Neural progenitor cell (in vitro differentiated cells): ENCODE data around the gene MCCC2. TPM values are rescaled to one million over a fixed set of nuclear protein-coding genes. Genes with fewer than 3 reads are reported as not detected.

ENCODE experiments used
- DNase-seq: peaks from one replicate; pipeline ENCODE4 v3.0.0-alpha.2; 2016; ENCODE audit warnings: low spot score
- H2AFZ ChIP-seq: fragments of 200-600 bp; sonication (generic); replicated peaks from 2 replicates; pipeline ENCODE4 v1.6.1; 2016; ENCODE audit warnings: antibody characterized with exemption
- H3F3A ChIP-seq: fragments of 200-600 bp; sonication (generic); 2 replicates; pipeline ENCODE4 v1.6.1; 2016; ENCODE audit warnings: antibody characterized with exemption, low read depth
- H3K27ac ChIP-seq: fragments of 200-600 bp; sonication (generic); 2 replicates; pipeline ENCODE4 v1.5.1; 2016; ENCODE audit warnings: mild to moderate bottlenecking
- H3K27me3 ChIP-seq: fragments of 200-600 bp; sonication (generic); 2 replicates; pipeline ENCODE4 v1.6.1; 2016; ENCODE audit warnings: mild to moderate bottlenecking, moderate library complexity
- H3K36me3 ChIP-seq: fragments of 200-600 bp; sonication (generic); 2 replicates; pipeline ENCODE4 v1.5.1; 2016
- H3K4me1 ChIP-seq: fragments of 200-600 bp; sonication (generic); 2 replicates; pipeline ENCODE4 v1.6.1; 2016; ENCODE audit warnings: mixed run types
- H3K4me2 ChIP-seq: fragments of 200-600 bp; sonication (generic); 2 replicates; pipeline ENCODE4 v1.6.1; 2016
- H3K4me3 ChIP-seq: fragments of 200-600 bp; sonication (generic); 2 replicates; pipeline ENCODE4 v1.5.1; 2016
- H3K79me2 ChIP-seq: fragments of 200-600 bp; sonication (generic); 2 replicates; pipeline ENCODE4 v1.6.1; 2016; ENCODE audit warnings: low read depth
- H3K9ac ChIP-seq: fragments of 200-600 bp; sonication (generic); 2 replicates; pipeline ENCODE4 v1.6.1; 2016
- H3K9me3 ChIP-seq: fragments of 200-600 bp; sonication (generic); 2 replicates; pipeline ENCODE4 v1.5.1; 2016; ENCODE audit warnings: low read depth
- H4K20me1 ChIP-seq: fragments of 200-600 bp; sonication (generic); 2 replicates; pipeline ENCODE4 v1.6.1; 2016; ENCODE audit warnings: low read depth
- H3K27ac Mint-ChIP-seq: 3 replicates; pipeline ENCODE4 v1.8.0; 2021; ENCODE audit warnings: mixed read lengths
- H3K27me3 Mint-ChIP-seq: 2 replicates; pipeline ENCODE4 v1.8.0; 2022; ENCODE audit warnings: low read depth, mild to moderate bottlenecking, inconsistent platforms, moderate library complexity, mixed read lengths; ENCODE audit not compliant: insufficient read depth
- H3K36me3 Mint-ChIP-seq: 3 replicates; pipeline ENCODE4 v1.8.0; 2021; ENCODE audit warnings: mixed read lengths
- H3K4me1 Mint-ChIP-seq: 3 replicates; pipeline ENCODE4 v1.8.0; 2021; ENCODE audit warnings: mixed read lengths
- H3K4me3 Mint-ChIP-seq: 3 replicates; pipeline ENCODE4 v1.8.0; 2021; ENCODE audit warnings: mild to moderate bottlenecking, moderate library complexity, mixed read lengths
- H3K9me3 Mint-ChIP-seq: 3 replicates; pipeline ENCODE4 v1.8.0; 2020; ENCODE audit warnings: mixed read lengths
- EZH2 ChIP-seq: fragments of 200-600 bp; sonication (generic); IDR thresholded peaks from 2 replicates; pipeline ENCODE4 v1.6.1; 2017; ENCODE audit warnings: antibody characterized with exemption, mild to moderate bottlenecking, moderate library complexity
- EZH2phosphoT487 ChIP-seq: fragments of 200-600 bp; sonication (generic); IDR thresholded peaks from 2 replicates; pipeline ENCODE4 v1.6.1; 2017; ENCODE audit warnings: antibody characterized with exemption
- total RNA-seq: library from RNA; depleted of rRNA; stranded (reverse); fragments of >200 nt; gene quantifications from 2 replicates; pipeline ENCODE4 v1.2.3, GENCODE V29; 2015; ENCODE audit warnings: low replicate concordance
- TF ChIP-seq, protein P1 (sequence below): fragments of 200-600 bp; sonication (generic); IDR thresholded peaks from 2 replicates; pipeline ENCODE4 v1.5.1; 2017; ENCODE audit warnings: antibody characterized with exemption, mild to moderate bottlenecking

Gene MCCC2
- total RNA-seq, 1 donor from 2014 or later = 19.8 TPM

DNA sequence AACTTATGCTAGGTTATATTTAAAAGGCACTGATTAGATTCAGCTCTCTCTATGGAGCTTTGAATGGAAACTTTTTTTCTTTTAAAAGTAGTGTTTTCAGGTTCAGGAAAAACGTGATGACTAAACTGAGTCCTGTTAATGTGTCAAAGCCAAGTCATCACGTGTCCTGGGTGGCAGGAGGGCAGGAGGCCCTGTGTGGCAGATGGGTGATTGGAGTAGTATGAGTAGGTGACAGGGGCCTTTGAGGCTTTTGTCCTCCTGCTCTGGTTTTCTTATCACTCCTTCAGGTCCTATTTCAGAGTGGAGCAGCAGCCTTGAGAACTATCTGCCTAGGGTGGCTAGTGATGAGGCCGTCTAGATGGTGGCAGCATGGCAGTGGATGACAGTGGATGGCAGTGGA lies 114.3 kb downstream of the MCCC2 start:
- no peak overlapping the region for H3K27ac Mint-ChIP-seq
- no peaks in the 10 kb centered on the region for H3K27me3 Mint-ChIP-seq
- Histone ChIP-seq H3K27ac (no peak overlapping the region), H3K79me2 (no peaks in the 10 kb centered on the region), H3K27me3 (no peaks in the 10 kb centered on the region), H3K36me3 (no peaks in the 10 kb centered on the region), H2AFZ (no peak overlapping the region), H3K9me3 (no peaks in the 10 kb centered on the region), H3K4me3 (no peak overlapping the region), H4K20me1 (no peaks in the 10 kb centered on the region), H3K4me1 (peaks cover 10% of the 10 kb centered on the region), H3K9ac (no peak overlapping the region), H3K4me2 (no peak overlapping the region), H3F3A (no peaks in the 10 kb centered on the region)
- no peak for DNase-seq
- H3K4me1 Mint-ChIP-seq = peaks cover 20% of the 10 kb centered on the region
- TF ChIP-seq EZH2 = no peak
- TF ChIP-seq, protein P1, sequence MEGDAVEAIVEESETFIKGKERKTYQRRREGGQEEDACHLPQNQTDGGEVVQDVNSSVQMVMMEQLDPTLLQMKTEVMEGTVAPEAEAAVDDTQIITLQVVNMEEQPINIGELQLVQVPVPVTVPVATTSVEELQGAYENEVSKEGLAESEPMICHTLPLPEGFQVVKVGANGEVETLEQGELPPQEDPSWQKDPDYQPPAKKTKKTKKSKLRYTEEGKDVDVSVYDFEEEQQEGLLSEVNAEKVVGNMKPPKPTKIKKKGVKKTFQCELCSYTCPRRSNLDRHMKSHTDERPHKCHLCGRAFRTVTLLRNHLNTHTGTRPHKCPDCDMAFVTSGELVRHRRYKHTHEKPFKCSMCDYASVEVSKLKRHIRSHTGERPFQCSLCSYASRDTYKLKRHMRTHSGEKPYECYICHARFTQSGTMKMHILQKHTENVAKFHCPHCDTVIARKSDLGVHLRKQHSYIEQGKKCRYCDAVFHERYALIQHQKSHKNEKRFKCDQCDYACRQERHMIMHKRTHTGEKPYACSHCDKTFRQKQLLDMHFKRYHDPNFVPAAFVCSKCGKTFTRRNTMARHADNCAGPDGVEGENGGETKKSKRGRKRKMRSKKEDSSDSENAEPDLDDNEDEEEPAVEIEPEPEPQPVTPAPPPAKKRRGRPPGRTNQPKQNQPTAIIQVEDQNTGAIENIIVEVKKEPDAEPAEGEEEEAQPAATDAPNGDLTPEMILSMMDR = no peak
- H3K4me3 Mint-ChIP-seq = no peak overlapping the region
- no peaks in the 10 kb centered on the region for H3K36me3 Mint-ChIP-seq
- H3K9me3 Mint-ChIP-seq = no peaks in the 10 kb centered on the region

DNA sequence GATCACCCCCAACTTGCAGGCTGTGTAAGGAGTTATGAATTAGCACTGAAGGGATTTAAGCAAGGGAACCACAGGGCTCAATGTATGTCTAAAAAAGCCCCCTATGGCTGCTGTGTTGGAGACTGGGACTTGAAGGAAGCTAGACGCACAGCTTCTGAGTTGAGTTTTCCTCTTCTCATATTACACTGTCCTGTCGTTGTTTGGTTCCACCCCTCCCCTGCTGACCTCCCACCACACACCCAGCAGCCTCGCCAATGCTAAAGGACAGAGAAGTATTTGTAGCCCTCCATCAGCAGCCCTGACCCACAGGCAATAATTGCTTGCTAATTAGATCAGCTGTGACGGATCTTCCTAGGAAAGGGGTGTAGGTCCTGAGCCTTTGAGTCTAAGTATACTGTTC lies 116.8 kb downstream of the MCCC2 start:
- no peaks in the 10 kb centered on the region for H3F3A ChIP-seq
- H3K4me1 Mint-ChIP-seq = peaks cover 20% of the 10 kb centered on the region
- no peak overlapping the region for H3K4me3 Mint-ChIP-seq
- H3K9me3 ChIP-seq = no peaks in the 10 kb centered on the region
- H3K27me3 ChIP-seq = peaks cover 4% of the 10 kb centered on the region
- H3K9ac ChIP-seq = no peak overlapping the region
- no peaks in the 10 kb centered on the region for H3K9me3 Mint-ChIP-seq
- H3K79me2 ChIP-seq = no peaks in the 10 kb centered on the region
- peak overlapping the region; percentile 8 for H3K4me2 ChIP-seq
- no peak overlapping the region for H3K27ac ChIP-seq
- H3K4me1 ChIP-seq = peaks cover 10% of the 10 kb centered on the region
- DNase-seq = peak; percentile 53
- H3K27me3 Mint-ChIP-seq = peaks cover 4% of the 10 kb centered on the region
- H4K20me1 ChIP-seq = no peaks in the 10 kb centered on the region
- TF ChIP-seq EZH2phosphoT487 (no peak), EZH2 (no peak)
- TF ChIP-seq, protein P1 = no peak
- no peaks in the 10 kb centered on the region for H3K36me3 ChIP-seq
- H3K4me3 ChIP-seq = no peak overlapping the region
- H3K36me3 Mint-ChIP-seq = no peaks in the 10 kb centered on the region
- peak overlapping the region; percentile 15 for H2AFZ ChIP-seq
- H3K27ac Mint-ChIP-seq = peak overlapping the region; percentile 50

DNA sequence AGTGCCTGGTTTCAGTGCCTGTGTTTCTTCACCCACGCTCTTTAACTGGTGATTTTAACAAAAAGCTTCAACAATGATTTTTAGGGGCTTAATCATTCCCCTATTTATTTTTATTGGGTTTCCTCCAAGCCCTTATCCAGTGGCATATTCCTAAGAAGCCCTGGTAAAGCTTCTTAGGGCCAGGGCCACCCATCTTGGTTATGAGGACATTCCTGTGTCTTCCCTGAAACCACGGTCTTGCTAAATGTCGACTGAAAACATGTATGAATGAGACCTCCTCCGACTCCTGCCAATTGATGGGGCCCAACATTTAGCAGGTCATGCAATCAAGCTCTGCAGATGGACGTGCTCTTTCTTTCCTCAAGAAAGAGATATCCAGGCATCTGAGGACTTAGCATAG lies 118.3 kb downstream of the MCCC2 start:
- Histone ChIP-seq H3K9ac (no peak overlapping the region), H3K27ac (no peak overlapping the region), H3K4me1 (peaks cover 10% of the 10 kb centered on the region), H3F3A (no peaks in the 10 kb centered on the region), H3K4me3 (no peak overlapping the region), H2AFZ (no peak overlapping the region), H3K36me3 (no peaks in the 10 kb centered on the region), H3K27me3 (peaks cover 4% of the 10 kb centered on the region), H3K4me2 (no peak overlapping the region), H4K20me1 (no peaks in the 10 kb centered on the region), H3K79me2 (no peaks in the 10 kb centered on the region), H3K9me3 (no peaks in the 10 kb centered on the region)
- no peaks in the 10 kb centered on the region for H3K9me3 Mint-ChIP-seq
- H3K27ac Mint-ChIP-seq = no peak overlapping the region
- H3K4me3 Mint-ChIP-seq = no peak overlapping the region
- peaks cover 4% of the 10 kb centered on the region for H3K27me3 Mint-ChIP-seq
- no peaks in the 10 kb centered on the region for H3K36me3 Mint-ChIP-seq
- H3K4me1 Mint-ChIP-seq = peaks cover 16% of the 10 kb centered on the region
- no peak for TF ChIP-seq EZH2
- TF ChIP-seq EZH2phosphoT487 = no peak
- TF ChIP-seq, protein P1 = no peak
- DNase-seq = no peak
